Ascending aorta (tissue), 2 donors: ENCODE data around the gene CRTC1. TPM values are rescaled to one million over a fixed set of nuclear protein-coding genes. Genes with fewer than 3 reads are reported as not detected.
"Not testable (repeated sequence)": the region's sequence is repeated elsewhere in the genome, so short reads cannot be mapped to it uniquely, and the experiment has no call there.

Experiments used
- DNase-seq, 2 donors: peaks; one replicate each; pipeline ENCODE4 v3.0.0-alpha.2; 2019; ENCODE audit warnings: low spot score in 2 of 2
- H3K27ac ChIP-seq, 2 donors: fragments of 200-600 bp; sonication (generic); one replicate each; pipeline ENCODE4 v1.5.1; 2016 to 2017; ENCODE audit warnings: mild to moderate bottlenecking in 1 of 2
- H3K27me3 ChIP-seq: fragments of 200-600 bp; sonication (generic); one replicate; pipeline ENCODE4 v1.5.1; 2017
- H3K36me3 ChIP-seq, 2 donors: fragments of 200-600 bp; sonication (generic); one replicate each; pipeline ENCODE4 v1.5.1; 2016
- H3K4me1 ChIP-seq, 2 donors: fragments of 200-600 bp; sonication (generic); one replicate each; pipeline ENCODE4 v1.5.1; 2016 to 2017; ENCODE audit warnings: mild to moderate bottlenecking in 1 of 2
- H3K4me3 ChIP-seq, 2 donors: fragments of 200-600 bp; sonication (generic); one replicate each; pipeline ENCODE4 v1.5.1; 2016 to 2017; ENCODE audit warnings: mild to moderate bottlenecking in 1 of 2
- H3K9me3 ChIP-seq, 2 donors: fragments of 200-600 bp; sonication (generic); one replicate each; pipeline ENCODE4 v1.5.1; 2016
- CTCF ChIP-seq, 3 experiments: fragments of 200-600 bp in 2 of 3; fragments of 450-650 bp in 1 of 3; sonication (generic) in 2 of 3; IDR thresholded peaks; one replicate each; pipeline ENCODE4 v1.5.1; 2016 to 2019; ENCODE audit warnings: antibody characterized with exemption in 3 of 3, mild to moderate bottlenecking in 1 of 3, moderate library complexity in 1 of 3
- intact Hi-C: fragments of 100-400 bp; cut with DNase I; formaldehyde crosslinking; loops from one replicate; pipeline ENCODE4 v1.15.1; 2023
- total RNA-seq: library from RNA; depleted of rRNA; stranded (reverse); fragments of >200 nt; gene quantifications from one replicate; pipeline ENCODE4 v1.1.0, GENCODE V29; 2016

Gene CRTC1
- total RNA-seq, 1 donor from 2014 or later, result 10.0 TPM

- intact Hi-C loops, result no loop called here
- TF ChIP-seq CTCF (IDR thresholded peaks at IDR 0.05), result no peak
- H3K4me3 ChIP-seq, result no peak overlapping the region
- no peaks in the 10 kb centered on the region for H3K4me1 ChIP-seq
- H3K27ac ChIP-seq, result no peak overlapping the region
- H3K9me3 ChIP-seq, result no peaks in the 10 kb centered on the region
- no peaks in the 10 kb centered on the region for H3K27me3 ChIP-seq
- no peaks in the 10 kb centered on the region for H3K36me3 ChIP-seq
- no peak for DNase-seq
Measured at GRCh38 chr19:18731562-18732008, 48.1 kb downstream of the CRTC1 start.

- H3K4me3 ChIP-seq, result no peak overlapping the region
- TF ChIP-seq CTCF (IDR thresholded peaks at IDR 0.05), result no peak
- no peaks in the 10 kb centered on the region for H3K9me3 ChIP-seq
- H3K4me1 ChIP-seq, result no peaks in the 10 kb centered on the region
- no peaks in the 10 kb centered on the region for H3K36me3 ChIP-seq
- H3K27ac ChIP-seq, result no peak overlapping the region
- intact Hi-C loops, result no loop called here
- no peaks in the 10 kb centered on the region for H3K27me3 ChIP-seq
- no peak for DNase-seq
Measured at GRCh38 chr19:18733196-18733647, 49.7 kb downstream of the CRTC1 start.

GRCh38 chr19:18733762-18734332 is 50.4 kb downstream of the CRTC1 start:
- H3K27ac ChIP-seq, H3K4me1 ChIP-seq, H3K36me3 ChIP-seq, intact Hi-C loops, H3K4me3 ChIP-seq, H3K9me3 ChIP-seq, H3K27me3 ChIP-seq, DNase-seq: not testable (repeated sequence)

GRCh38 chr19:18735324-18735723 is 51.8 kb downstream of the CRTC1 start:
- no peaks in the 10 kb centered on the region for H3K36me3 ChIP-seq
- H3K4me1 ChIP-seq, result no peaks in the 10 kb centered on the region
- no peak overlapping the region for H3K27ac ChIP-seq
- H3K4me3 ChIP-seq, result no peak overlapping the region
- no peak for DNase-seq
- H3K27me3 ChIP-seq, result no peaks in the 10 kb centered on the region
- no peaks in the 10 kb centered on the region for H3K9me3 ChIP-seq
- intact Hi-C loops, result no loop called here
- TF ChIP-seq CTCF (IDR thresholded peaks at IDR 0.05), result no peak

- TF ChIP-seq CTCF (IDR thresholded peaks at IDR 0.05), result no peak
- Histone ChIP-seq H3K27ac (no peak overlapping the region), H3K4me3 (no peak overlapping the region), H3K36me3 (no peaks in the 10 kb centered on the region), H3K27me3 (no peaks in the 10 kb centered on the region), H3K4me1 (no peaks in the 10 kb centered on the region), H3K9me3 (no peaks in the 10 kb centered on the region)
- intact Hi-C loops, result no loop called here
- DNase-seq, result no peak
Measured at GRCh38 chr19:18735752-18736151, 52.3 kb downstream of the CRTC1 start.

GRCh38 chr19:18736415-18737336 is 53.2 kb downstream of the CRTC1 start:
- intact Hi-C loops, result no loop called here
- no peak for TF ChIP-seq CTCF (IDR thresholded peaks at IDR 0.05)
- Histone ChIP-seq H3K4me1 (no peaks in the 10 kb centered on the region), H3K27me3 (no peaks in the 10 kb centered on the region), H3K27ac (no peak overlapping the region), H3K4me3 (no peak overlapping the region), H3K9me3 (no peaks in the 10 kb centered on the region), H3K36me3 (no peaks in the 10 kb centered on the region)
- no peak for DNase-seq
